CD4-positive, alpha-beta T cell treated with Interleukin-15 for 4 hours (primary cell): ENCODE measurements around the gene ZBTB20.

Experiments used
- DNase-seq: peaks from one replicate; pipeline ENCODE4 v3.0.0-alpha.2; 2020; ENCODE audit warnings: low spot score

Gene ZBTB20

GRCh38 chr3:114364806-114365654 lies 782.1 kb downstream of the ZBTB20 start:
- DNase-seq = no peak

DNA sequence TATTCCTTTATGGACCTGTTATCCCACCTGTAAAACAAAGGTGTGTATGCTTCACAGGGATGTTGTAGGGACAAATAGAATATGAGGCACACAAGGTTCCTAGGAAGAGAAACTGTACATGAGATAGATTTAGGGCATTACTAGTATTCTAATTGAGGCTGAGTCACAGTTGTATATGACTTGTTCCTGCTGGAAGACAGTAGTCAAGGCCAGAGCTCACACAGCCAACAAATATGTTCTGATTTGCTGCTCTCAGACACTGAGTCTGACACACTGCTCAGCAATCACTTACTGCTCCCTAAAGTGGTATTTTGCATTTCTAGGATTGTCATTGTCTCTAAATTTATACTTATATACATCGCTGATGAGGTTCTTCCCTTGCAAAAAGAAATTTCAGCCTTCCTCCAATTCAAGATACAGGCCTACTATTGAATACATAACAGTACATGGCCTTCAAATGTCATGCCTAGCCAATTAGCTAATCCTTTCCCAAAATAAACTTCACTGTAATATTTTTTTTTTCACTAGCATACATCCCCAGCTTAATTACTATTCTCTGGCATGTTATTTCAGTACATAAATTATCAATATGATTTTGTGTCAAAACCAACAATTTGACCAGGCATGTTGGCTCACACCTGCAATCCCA lies 783.4 kb downstream of the ZBTB20 start:
- no peak for DNase-seq

GRCh38 chr3:114362815-114363214 lies 784.3 kb downstream of the ZBTB20 start:
- peak; percentile 13 for DNase-seq

- DNase-seq = no peak
Observed at GRCh38 chr3:114361391-114361790, 785.7 kb downstream of the ZBTB20 start.

DNA sequence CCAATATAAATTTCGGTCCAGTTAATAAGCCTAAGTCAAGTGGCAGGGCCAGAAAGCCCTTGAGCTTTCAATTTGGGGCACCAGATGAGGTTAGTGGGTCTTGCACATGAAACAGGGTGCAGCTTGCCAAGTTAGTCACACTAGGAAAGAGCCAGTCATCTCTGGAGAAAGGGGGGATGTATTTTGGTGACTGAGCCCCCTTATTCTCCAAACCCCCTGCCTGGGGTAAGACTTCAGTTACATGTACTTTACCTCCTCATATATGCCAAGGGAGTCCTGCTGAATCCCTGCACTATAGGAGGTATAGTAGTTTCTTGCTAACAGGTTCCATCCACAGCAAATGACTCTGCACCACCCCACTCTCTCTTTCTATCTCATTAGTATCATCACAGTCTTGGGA lies 790.6 kb downstream of the ZBTB20 start:
- DNase-seq = no peak

GRCh38 chr3:114356066-114356465 lies 791.0 kb downstream of the ZBTB20 start:
- no peak for DNase-seq

- DNase-seq = no peak
Observed at GRCh38 chr3:114355653-114356052, 791.4 kb downstream of the ZBTB20 start.

GRCh38 chr3:114351822-114352145 lies 795.3 kb downstream of the ZBTB20 start:
- DNase-seq = no peak

DNA sequence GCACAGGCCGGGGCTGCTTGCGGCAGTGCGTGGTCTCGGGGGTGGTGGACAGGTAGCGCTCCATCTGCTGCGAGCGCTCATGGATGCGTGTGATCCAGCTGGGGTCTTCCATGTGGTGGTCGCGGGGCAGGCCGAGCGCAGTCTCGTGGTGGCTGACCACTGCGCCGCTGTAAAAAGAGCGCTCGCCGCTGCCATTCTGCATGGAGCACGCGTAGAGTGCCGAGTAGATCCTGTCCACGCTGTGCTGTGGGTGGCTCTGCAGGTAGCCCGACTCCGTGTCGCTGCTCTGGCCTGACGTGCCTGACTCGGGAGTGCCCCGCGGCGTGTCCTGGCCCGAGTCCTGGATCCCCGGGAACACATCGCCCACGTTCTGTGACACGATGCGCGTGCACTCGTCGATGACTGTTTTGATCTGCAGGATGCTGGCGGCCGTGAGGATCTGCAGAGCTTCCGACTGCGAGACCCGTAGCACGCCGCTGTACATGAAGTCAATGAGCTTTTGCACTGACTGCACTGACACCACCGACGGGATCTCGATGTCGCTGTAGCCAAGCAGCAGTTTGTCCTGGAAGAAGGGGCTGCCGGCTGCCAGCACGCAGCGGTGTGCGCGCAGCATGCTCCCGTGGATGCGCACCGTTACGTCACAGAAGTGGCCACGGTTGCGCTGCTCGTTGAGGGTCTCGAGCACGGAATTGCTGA lies 795.8 kb downstream of the ZBTB20 start:
- DNase-seq = no peak

DNA sequence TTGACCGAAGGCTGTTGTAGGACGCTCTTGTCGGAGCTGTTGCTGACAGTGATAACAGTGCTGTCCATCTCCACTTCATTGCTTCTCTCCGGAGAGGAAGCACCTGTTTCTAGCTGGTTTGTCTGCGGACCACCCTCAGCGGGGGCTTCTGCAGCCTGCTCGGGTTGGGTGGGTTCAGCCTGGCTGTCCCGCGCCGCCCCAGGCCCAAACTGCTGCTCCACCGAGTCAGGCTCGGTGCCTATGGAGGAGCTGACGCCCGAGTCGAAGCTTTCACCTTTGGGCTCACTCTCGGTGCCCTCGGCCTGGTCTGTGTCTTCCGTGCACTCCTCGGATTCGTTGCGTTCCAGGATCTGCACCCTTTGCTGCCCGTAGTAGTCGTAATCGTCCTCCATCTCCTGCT lies 796.4 kb downstream of the ZBTB20 start:
- DNase-seq = no peak

GRCh38 chr3:114350271-114350670 lies 796.8 kb downstream of the ZBTB20 start:
- DNase-seq = no peak

- no peak for DNase-seq
Observed at GRCh38 chr3:114344492-114344891, 802.6 kb downstream of the ZBTB20 start.

GRCh38 chr3:114338651-114339357 lies 808.3 kb downstream of the ZBTB20 start:
- peak; percentile 29 for DNase-seq

GRCh38 chr3:114336857-114337256 lies 810.2 kb downstream of the ZBTB20 start:
- DNase-seq = no peak

- DNase-seq = no peak
Observed at GRCh38 chr3:114336122-114336697, 810.9 kb downstream of the ZBTB20 start.

- no peak for DNase-seq
Observed at GRCh38 chr3:114333923-114334240, 813.2 kb downstream of the ZBTB20 start.

- peak; percentile 45 for DNase-seq
Observed at GRCh38 chr3:114333180-114333922, 813.7 kb downstream of the ZBTB20 start.

DNA sequence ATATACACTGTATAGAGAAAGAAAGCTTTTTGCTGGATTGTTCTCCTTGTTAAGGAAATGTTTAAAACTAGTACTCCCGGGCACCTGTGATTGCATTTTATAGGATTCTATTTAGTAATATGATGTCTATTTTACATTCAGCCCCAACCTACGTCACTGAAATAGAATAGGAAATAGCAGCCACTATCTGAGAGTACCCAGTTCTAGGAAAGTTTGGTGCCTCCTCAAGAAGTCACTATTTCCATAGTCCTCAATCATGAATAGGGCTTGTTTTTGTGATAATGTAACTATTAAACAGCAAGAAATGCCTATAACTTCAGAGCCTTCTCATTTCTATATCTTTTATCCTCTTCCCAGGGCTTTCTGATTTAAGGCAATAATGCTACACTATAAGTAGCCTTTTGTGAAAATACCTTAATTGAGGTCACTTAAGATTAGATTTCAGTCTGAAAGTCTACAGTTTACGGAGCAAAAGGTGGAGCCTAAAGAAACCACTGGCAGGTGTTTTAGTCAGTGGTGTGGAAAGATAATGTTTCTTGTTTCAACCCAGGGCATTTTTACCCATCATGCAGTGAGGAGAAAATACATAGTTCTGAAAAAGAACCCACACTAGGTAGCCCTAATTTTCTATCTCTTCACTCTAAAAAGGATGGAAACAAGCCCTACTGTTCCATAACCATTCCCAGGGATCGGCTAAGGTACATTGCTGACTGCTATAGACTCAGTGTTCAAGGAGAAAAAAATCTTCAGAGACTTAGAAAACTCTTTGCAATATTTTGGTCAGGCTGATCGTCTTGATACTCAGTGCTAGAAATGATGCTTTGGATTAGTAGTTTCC lies 814.5 kb downstream of the ZBTB20 start:
- peak; percentile 45 for DNase-seq

- no peak for DNase-seq
Observed at GRCh38 chr3:114331710-114332109, 815.4 kb downstream of the ZBTB20 start.

GRCh38 chr3:114331007-114331406 lies 816.1 kb downstream of the ZBTB20 start:
- DNase-seq = no peak

DNA sequence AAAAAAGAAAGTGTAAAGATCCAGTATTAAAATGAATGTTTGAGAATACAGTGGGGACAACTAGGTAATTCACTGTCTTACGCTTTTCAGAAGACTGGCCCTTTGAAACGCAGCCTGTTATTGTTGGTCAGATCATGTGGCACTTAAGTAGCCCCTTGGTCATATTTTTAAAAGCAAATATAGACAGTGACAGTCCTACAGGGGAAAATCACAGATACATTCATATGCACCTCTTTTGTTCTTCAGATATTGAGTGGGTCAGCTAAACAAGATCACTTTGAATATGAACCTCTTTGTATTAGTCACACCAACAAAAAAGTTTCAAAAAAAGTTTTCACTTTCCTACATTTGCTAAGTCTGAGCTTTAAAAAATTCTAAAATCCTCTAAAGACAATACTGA lies 817.3 kb downstream of the ZBTB20 start:
- DNase-seq = no peak
